GM12892 (cell line): ENCODE results near the gene E2F4.

Experiments
- POLR2AphosphoS5 ChIP-seq: IDR thresholded peaks from 2 replicates; pipeline ENCODE4 v1.6.1; 2011; ENCODE audit warnings: low read depth, low read length, control low read depth
- TAF1 ChIP-seq: IDR thresholded peaks from 2 replicates; pipeline ENCODE4 v1.6.1; 2011; ENCODE audit warnings: low read depth, mild to moderate bottlenecking, control low read depth, low read length, borderline replicate concordance

GRCh38 chr16:67206129-67206837 is 14.3 kb downstream of the E2F4 start:
- TF ChIP-seq POLR2AphosphoS5: no peak
- TF ChIP-seq TAF1: no peak
